Measurements from ENCODE around the gene TLCD1. TPM values are rescaled to one million over a fixed set of nuclear protein-coding genes. Genes with fewer than 3 reads are reported as not detected.

Gene TLCD1
- total RNA-seq, 2 donors from 2014 or later: 2.0 to 3.1 TPM

DNA sequence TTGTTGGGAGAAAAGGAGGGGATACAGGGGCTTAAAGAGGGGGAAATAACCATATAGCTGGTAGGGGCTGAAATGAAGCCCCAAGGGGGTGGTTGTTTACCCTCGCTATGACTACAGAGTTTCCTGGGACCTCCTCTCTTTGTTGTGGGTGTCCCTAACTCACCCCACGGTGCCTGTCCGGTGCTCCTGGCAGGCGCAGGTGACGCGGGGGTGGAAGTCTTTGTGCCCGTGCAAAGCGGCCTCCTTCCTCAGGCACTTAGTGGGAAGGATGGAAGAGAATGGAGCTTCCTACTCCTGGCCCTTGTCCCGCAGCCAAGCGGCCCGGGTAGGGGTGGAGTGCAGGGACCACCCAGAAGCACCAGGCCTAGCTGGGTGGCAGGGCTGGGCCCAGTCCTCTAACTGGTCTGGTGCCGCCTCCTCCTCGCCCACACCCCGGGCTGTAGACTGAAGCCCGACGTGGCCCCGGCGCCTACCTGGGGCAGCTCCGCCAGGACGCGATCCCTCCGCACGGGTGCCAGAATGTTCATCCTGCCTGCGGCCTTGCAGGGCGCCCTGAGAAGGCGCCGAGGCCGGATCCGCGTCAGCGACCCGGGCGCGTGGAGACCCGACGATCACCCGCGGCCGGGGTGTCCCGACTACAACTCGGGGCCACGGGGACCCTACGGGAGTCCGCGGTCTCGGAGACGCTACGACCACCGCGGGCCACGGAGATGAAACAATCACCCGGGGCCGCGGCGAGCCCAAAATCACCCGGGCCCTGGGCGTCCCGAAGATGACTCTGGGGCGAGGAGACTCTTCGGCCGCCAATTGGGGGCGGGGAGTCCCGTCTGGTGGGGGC is 9.1 kb downstream of the TLCD1 start:
- Histone ChIP-seq H3K27ac (peak overlapping the region in 3 of 4 donors; percentile 38 to 77 (median 76)), H3K36me3 (replicated peaks in 1 of 2; ENCODE audit: insufficient read depth in 1 of 2, low read depth in 2 of 2) (no peaks in the 10 kb centered on the region), H3K4me1 (peaks cover 24% of the 10 kb centered on the region), H3K4me3 (no peak overlapping the region), H3K27me3 (peaks cover 0 to 6% of the 10 kb centered on the region in 2 donors), H3K9me3 (no peaks in the 10 kb centered on the region)
- intact Hi-C loops (cut with DNase I): no loop called here
- ATAC-seq (no peak), DNase-seq (no peak)
- 26 to 91% methylated on average over 10 to 61 of the region's 63 CpGs for WGBS, 2 donors
- no peak for TF ChIP-seq POLR2A (IDR thresholded peaks at IDR 0.05)
- TF ChIP-seq, protein P1, sequence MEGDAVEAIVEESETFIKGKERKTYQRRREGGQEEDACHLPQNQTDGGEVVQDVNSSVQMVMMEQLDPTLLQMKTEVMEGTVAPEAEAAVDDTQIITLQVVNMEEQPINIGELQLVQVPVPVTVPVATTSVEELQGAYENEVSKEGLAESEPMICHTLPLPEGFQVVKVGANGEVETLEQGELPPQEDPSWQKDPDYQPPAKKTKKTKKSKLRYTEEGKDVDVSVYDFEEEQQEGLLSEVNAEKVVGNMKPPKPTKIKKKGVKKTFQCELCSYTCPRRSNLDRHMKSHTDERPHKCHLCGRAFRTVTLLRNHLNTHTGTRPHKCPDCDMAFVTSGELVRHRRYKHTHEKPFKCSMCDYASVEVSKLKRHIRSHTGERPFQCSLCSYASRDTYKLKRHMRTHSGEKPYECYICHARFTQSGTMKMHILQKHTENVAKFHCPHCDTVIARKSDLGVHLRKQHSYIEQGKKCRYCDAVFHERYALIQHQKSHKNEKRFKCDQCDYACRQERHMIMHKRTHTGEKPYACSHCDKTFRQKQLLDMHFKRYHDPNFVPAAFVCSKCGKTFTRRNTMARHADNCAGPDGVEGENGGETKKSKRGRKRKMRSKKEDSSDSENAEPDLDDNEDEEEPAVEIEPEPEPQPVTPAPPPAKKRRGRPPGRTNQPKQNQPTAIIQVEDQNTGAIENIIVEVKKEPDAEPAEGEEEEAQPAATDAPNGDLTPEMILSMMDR (IDR thresholded peaks at IDR 0.05): no peak

DNA sequence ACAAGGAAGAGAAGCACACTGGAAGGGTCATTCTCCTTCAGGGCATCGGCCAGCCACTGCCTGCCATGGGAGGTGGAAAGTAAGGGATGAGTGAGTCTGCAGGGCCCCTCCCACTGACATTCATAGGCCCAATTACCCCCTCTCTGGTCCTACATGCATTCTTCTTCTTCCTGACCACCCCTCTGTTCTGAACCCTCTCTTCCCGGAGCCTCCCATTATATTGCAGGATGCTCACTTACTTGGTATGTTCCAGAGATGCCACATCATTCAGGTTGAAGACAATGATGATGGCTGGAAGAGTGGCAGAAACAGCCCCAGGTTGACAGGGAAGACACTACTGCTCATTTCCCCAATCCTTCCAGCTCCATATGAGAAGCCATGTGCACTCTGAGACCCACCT is 10.8 kb downstream of the TLCD1 start:
- H3K27me3 ChIP-seq: peaks cover 0 to 6% of the 10 kb centered on the region in 2 donors
- 75 to 96% methylated on average over 2 of the region's 2 CpGs for WGBS, 2 donors
- no peak overlapping the region for H3K4me3 ChIP-seq
- ATAC-seq (no peak), DNase-seq (no peak)
- no peaks in the 10 kb centered on the region for H3K9me3 ChIP-seq
- TF ChIP-seq, protein P1 (IDR thresholded peaks at IDR 0.05): no peak
- no peak for TF ChIP-seq POLR2A (IDR thresholded peaks at IDR 0.05)
- H3K4me1 ChIP-seq: peaks cover 18% of the 10 kb centered on the region
- H3K36me3 ChIP-seq (replicated peaks in 1 of 2; ENCODE audit: insufficient read depth in 1 of 2, low read depth in 2 of 2): no peaks in the 10 kb centered on the region
- intact Hi-C loops (cut with DNase I): no loop called here
- no peak overlapping the region for H3K27ac ChIP-seq

DNA sequence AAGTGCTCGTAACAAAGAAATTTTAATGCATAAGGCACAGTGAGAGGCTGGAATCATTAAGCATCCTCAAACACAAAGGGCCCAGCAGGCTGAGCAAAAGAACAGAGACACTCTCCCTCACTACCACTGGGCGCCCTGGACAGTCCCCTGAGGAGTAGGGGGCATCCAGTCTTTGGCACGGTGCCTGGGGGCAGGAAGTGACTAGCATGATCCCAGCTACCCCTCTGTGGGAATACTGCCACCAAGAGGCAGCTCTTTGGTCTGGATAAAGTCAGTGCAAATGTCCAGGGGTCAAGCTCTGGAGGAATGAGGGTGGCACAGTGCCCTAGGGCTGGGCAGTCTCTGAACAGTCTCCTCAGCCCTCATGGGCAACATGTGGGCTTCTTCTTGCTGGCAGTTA is 11.8 kb downstream of the TLCD1 start:
- Histone ChIP-seq H3K9me3 (no peaks in the 10 kb centered on the region), H3K27ac (no peak overlapping the region), H3K4me1 (peaks cover 18% of the 10 kb centered on the region), H3K36me3 (replicated peaks in 1 of 2; ENCODE audit: insufficient read depth in 1 of 2, low read depth in 2 of 2) (no peaks in the 10 kb centered on the region), H3K27me3 (peaks cover 0 to 6% of the 10 kb centered on the region in 2 donors), H3K4me3 (no peak overlapping the region)
- intact Hi-C loops (cut with DNase I): loop anchor here (5.0 kb wide), 1 partner anchor 52 kb away; the partner anchor contains the start of genes SDF2 and SUPT6H
- DNase-seq: no peak
- no peak for ATAC-seq
- 50 to 70% methylated on average over 1 to 3 of the region's 3 CpGs for WGBS, 2 donors
- TF ChIP-seq POLR2A (IDR thresholded peaks at IDR 0.05): no peak
- TF ChIP-seq, protein P1 (IDR thresholded peaks at IDR 0.05): no peak

DNA sequence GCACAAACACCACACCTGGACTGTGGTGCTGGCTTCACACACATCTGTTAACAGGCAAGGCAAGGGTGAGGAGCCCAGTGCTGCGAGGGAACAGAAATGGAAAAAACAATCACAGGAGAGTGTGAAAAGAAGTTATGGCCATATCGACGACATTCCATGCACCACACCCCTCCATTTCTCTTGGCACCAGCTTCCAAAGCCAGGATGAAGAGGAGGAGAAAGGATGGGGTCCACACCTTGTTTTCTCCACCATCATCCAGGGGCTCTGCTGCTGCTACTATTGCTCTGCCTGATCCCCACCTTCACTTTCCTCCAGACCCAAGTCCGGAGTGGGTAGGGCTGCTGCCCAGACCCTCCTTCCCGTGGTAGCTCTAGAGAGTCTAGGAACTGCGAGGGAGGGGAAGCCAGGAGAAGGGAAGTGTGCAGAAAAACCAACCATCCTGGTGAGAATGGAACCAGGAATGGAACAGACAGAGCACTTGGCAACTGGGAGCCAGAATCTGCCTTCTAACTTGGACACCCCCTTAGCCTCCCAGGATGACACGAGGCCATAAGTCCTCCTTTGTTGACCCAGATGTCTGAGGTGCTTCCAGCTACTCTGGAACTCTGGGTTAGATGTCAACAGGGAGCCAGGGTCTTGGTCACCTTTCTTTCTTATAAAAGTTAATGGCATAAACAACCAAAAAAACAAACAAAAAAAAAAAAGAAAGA is 13.2 kb downstream of the TLCD1 start:
- 77 to 79% methylated on average over 7 of the region's 7 CpGs for WGBS, 2 donors
- H3K36me3 ChIP-seq (replicated peaks in 1 of 2; ENCODE audit: insufficient read depth in 1 of 2, low read depth in 2 of 2): no peaks in the 10 kb centered on the region
- peaks cover 0 to 6% of the 10 kb centered on the region in 2 donors for H3K27me3 ChIP-seq
- DNase-seq (no peak), ATAC-seq (no peak)
- H3K4me3 ChIP-seq: no peak overlapping the region
- H3K4me1 ChIP-seq: peaks cover 14% of the 10 kb centered on the region
- H3K27ac ChIP-seq: no peak overlapping the region
- no peak for TF ChIP-seq POLR2A (IDR thresholded peaks at IDR 0.05)
- TF ChIP-seq, protein P1 (IDR thresholded peaks at IDR 0.05): no peak
- intact Hi-C loops (cut with DNase I): loop anchor here (5.0 kb wide), 1 partner anchor 51 kb away; the partner anchor contains the start of genes SDF2 and SUPT6H
- H3K9me3 ChIP-seq: no peaks in the 10 kb centered on the region

All from body of pancreas (tissue), 4 donors.